ENCODE results near the gene FAM156A.
"Not testable (repeated sequence)": the region's sequence is repeated elsewhere in the genome, so short reads cannot be mapped to it uniquely, and the experiment has no call there.

FAM156A gene

DNA sequence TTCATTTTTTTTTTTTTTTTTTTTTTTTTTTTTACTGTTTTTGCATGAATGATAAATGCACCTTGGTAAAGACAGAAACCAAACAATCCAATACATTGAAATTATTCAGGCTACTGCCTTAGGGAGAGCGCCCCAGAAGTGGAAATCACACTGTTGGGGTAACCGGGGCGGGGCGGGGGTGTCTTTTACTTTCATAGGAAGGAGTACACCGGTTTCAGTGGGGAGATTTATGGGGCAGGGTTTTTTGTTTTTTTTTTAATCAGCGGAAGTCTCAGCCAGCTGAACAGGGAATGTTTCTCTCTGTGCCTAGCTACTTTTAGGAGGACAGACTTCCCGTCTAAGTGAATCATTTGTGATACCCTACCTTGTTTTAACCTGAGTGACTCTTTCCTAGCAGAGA, 643 bp upstream of the FAM156A start:
- DNase-seq: not testable (repeated sequence)

DNA sequence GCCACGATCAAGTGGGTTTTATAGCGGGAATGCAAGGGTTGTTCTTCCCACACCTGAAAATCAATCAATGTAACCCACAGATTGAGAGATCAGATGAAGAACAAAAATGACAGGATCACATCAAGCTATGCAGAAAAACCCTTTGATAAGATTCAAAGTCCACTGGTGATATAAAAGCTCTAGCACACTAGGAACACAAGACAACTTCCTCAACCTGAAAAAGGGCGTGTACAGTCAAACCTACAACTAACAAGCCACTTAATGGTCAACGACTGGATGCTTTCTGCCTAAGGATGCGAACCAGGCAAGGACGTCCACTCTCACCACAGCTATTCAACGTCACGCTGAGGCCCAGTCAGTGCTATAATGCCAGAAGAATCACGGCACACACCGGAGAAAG, 8.4 kb downstream of the FAM156A start:
- DNase-seq: not testable (repeated sequence)

DNA sequence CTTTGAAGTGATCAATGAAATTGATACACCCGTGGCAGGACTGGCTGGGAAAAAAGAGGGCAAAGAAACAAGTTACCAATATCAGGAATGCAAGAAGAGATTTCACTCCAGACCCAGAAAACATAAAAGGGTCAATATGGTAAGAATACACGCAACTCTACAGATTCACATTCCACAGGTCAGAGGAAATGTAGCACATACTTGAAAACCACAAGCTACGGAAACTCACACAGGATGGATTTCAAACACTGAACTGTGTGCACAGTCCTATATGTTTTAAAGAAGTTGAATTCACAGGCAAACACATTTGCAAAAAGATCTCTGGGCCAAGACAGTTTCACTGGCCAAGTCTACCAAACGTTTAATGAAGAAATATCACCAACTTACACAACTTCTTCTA, 9.0 kb downstream of the FAM156A start:
- DNase-seq: not testable (repeated sequence)

DNA sequence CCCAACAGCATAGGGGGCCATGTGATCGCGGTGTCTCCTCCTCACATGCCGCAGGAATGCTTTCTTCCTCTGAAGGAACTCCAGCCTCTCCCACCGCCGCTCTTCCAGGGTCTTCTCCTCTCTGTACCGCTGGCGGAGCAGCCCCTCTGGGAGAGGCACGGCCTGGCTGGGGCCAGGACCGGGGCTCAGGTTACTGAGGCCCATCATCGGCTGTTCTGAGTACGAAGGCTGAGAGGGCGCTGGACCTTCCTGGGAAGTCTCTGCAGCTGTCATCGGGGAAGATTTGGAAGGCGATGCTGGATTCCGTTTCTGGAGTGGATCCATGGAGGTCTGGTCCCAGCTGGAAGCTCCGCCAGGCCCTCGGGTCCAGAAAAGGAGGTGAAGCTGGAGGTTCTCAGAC, 10.1 kb downstream of the FAM156A start:
- not testable (repeated sequence) for DNase-seq

- DNase-seq: not testable (repeated sequence)
These were observed 10.8 kb downstream of the FAM156A start for GRCh38 chrX:52947501-52947900.

GRCh38 chrX:52945838-52946494, 12.4 kb downstream of the FAM156A start:
- DNase-seq: not testable (repeated sequence)

DNA sequence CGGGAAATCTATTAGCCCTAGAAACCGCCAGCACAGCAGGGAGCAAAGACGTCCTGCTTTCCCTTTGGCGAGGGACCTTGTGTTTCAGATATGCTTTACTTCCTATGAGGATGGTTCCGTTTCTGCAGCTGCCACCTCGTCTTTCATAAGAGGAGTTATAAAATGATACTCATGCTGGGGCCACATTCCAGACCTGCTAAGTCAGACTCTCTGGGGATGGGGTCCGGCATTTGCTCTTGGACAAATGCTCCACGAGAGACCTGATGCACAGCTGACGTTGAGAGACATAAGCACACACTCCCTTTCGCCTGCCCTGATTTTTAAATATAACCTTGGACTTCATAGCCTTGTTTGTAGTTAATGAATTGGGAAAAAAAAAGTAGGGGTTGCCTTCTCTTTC, 16.6 kb downstream of the FAM156A start:
- not testable (repeated sequence) for DNase-seq

GRCh38 chrX:52940704-52941103, 17.6 kb downstream of the FAM156A start:
- not testable (repeated sequence) for DNase-seq

DNA sequence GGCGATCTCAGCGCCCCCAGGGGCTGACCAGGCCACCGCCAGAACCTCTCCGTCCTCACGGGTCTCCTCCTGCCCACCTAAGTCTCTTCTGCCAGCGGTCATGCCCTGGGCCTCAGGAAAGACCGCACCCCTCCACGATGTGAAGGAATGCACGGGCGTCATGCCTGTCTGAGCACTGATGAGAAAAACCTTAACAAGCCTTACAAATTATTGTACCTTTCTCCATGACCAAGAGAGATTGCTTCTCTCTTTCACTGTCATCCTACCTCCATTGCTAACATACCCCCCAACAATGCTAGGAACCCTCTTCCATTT, 22.9 kb downstream of the FAM156A start:
- not testable (repeated sequence) for DNase-seq

DNA sequence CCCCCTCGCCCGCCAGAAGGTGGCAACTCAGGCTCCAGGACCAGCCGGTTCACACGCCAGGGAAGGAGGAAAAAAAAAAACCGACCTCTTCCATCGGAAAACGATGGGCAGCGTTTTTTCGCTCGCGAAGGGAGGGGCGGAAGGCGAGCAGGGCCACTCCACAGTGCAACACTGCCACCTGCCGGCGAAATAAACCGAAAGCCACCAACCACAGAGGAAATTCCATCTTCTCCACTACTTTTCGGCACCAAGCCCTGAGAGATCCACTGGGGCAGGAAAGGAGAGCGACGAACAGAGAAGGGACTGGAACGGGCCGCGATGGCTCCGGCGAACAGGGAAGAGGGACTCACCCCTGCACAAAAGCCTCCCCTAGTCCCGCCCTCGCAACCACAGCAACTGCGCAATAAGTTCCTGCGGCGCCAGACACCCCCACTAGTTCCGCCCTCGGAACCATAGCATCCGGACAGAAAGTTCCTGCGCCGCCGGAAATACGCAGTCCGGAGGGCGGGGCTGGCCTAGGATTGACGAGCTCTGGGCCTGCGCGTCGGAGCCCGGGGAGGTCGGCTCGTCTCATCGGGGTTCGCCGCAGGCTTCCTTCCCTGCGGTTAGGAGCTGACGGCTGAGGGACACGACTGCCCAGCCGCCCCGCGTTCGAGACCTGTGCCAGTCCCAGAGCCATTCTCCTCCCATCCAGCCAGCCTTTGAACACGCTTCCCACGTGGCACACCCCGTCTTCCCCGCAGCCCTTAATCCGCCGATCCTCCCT, 23.4 kb downstream of the FAM156A start:
- DNase-seq: peak; percentile 97

DNA sequence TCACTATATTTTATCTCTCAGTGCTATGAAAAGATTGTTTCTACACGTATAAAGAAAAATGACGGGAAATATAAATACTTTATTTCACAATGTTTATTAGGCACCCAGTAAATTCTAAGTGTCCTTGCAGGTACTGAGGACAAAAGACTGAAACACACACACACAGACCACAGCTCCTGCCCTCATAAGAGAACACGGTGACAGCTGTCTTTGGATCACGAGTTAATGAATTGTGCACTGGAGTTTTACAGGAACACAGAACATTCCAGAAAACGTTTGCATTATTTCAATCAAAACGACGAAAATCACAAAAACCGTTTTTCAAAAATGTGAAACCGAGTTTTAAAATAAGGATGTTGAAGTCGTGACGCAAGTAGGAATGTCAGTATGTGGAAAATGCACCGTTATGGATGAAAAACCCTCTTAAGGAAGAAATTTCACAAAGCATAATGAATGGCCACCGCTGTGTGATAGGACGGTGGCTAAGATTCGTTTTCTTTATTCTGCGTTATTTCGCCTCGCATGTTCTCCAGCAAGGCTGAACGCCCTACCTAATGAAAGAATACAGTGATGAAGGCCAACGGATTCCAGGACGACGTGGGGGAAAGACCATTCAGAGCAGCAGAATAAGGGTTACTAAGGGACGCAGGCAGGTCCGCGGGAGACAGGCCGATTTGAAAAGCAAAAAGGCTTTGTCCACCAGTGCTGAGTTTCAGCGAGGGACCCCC, 24.2 kb downstream of the FAM156A start:
- no peak for DNase-seq

DNA sequence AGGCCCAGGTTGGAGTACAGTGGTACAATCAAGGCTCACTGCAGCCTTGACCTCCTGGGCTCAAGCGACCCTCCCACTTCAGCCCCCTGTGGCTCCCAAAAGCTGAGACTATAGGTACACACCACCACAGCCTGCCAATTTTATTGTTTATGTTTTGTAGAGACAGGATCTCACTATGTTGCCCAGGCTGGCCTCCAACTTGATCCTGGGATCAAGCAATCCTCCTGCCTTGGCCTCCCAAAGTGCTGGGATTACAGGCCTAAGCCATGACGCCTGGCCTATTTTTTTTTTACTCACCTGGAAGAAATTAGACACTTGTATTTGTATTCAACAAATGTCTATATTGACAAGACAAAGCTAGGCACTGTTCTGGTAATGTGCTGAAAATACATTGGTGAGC, 25.1 kb downstream of the FAM156A start:
- DNase-seq: no peak

DNA sequence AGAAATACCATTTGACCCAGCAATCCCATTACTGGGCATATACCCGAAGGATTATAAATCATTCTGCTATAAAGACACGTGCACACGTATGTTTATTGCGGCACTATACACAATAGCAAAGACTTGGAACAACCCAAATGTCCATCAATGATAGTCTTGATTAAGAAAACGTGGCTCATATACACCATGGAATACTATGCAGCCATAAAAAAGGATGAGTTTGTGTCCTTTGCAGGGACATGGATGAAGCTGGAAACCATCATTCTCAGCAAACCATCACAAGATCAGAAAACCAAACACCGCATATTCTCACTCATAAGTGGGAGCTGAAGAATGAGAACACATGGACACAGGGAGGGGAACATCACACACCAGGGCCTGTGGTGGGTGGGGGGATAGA, 28.1 kb downstream of the FAM156A start:
- DNase-seq: not testable (repeated sequence)

- DNase-seq: no peak
These were observed 34.5 kb downstream of the FAM156A start for GRCh38 chrX:52923781-52924241.

GRCh38 chrX:52914704-52915103, 43.6 kb downstream of the FAM156A start:
- not testable (repeated sequence) for DNase-seq

DNA sequence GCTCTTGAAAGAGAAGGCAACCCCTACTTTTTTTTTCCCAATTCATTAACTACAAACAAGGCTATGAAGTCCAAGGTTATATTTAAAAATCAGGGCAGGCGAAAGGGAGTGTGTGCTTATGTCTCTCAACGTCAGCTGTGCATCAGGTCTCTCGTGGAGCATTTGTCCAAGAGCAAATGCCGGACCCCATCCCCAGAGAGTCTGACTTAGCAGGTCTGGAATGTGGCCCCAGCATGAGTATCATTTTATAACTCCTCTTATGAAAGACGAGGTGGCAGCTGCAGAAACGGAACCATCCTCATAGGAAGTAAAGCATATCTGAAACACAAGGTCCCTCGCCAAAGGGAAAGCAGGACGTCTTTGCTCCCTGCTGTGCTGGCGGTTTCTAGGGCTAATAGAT, 44.6 kb downstream of the FAM156A start:
- not testable (repeated sequence) for DNase-seq

DNA sequence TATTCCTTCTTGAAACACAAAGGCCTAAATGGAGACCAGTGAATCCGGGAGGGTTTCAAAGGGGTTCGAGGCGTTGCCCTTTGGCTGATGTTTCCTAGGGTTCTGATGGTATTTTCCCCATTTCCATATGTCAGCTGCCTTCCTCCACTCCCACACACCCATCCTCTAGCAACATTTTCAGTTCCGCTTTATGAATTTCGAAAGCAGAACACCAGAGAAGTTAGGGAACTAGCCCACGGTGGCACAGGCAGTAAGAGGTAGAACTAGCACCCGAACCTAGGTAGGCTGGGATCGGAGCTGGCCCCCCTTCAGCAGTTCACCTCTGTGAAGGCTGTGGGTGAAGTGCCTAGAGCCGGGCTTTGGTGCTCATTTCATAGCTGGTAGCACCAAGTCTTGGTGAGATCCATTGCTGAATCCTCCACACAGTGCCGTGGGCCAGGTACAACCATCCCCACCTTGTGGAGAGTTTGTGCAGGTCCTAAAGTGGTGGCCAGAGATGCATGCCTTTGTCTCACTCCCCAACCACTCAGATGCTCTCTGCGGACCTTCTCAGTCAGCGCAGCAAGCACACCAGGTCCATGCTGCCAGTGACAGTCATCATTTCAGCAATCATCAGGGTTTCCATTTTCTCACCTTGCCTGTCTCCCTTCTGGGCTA, 48.9 kb downstream of the FAM156A start:
- DNase-seq: not testable (repeated sequence)

- DNase-seq: not testable (repeated sequence)
These were observed 50.4 kb downstream of the FAM156A start for GRCh38 chrX:52907900-52908299.

GRCh38 chrX:52907137-52907536, 51.2 kb downstream of the FAM156A start:
- not testable (repeated sequence) for DNase-seq

DNA sequence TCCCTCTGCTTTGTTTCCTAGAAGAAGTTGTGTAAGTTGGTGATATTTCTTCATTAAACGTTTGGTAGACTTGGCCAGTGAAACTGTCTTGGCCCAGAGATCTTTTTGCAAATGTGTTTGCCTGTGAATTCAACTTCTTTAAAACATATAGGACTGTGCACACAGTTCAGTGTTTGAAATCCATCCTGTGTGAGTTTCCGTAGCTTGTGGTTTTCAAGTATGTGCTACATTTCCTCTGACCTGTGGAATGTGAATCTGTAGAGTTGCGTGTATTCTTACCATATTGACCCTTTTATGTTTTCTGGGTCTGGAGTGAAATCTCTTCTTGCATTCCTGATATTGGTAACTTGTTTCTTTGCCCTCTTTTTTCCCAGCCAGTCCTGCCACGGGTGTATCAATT, 52.2 kb downstream of the FAM156A start:
- not testable (repeated sequence) for DNase-seq

GRCh38 chrX:52905531-52905930, 52.8 kb downstream of the FAM156A start:
- DNase-seq: not testable (repeated sequence)
